GM06990 (cell line): ENCODE results near the gene MS4A10.
A peak's percentile ranks its signal among the peaks of the same experiment; 100 is the strongest.

Source experiments
- DNase-seq: peaks from one replicate; pipeline ENCODE4 v3.0.0-alpha.2; 2011; ENCODE audit not compliant: insufficient read length; ENCODE audit errors: extremely low read depth
- H3K27me3 ChIP-seq: replicated peaks from 2 replicates; pipeline ENCODE4 v1.6.0; 2011; ENCODE audit warnings: low read length; ENCODE audit not compliant: control insufficient read depth, insufficient read depth
- H3K36me3 ChIP-seq: 2 replicates; pipeline ENCODE4 v1.5.1; 2011; ENCODE audit warnings: low read length; ENCODE audit not compliant: control insufficient read depth, insufficient read depth
- H3K4me3 ChIP-seq: replicated peaks from 2 replicates; pipeline ENCODE4 v1.5.1; 2011; ENCODE audit warnings: low read depth, mild to moderate bottlenecking, control low read depth, low read length
- TF ChIP-seq, protein P1 (sequence below): IDR thresholded peaks from 2 replicates; pipeline ENCODE4 v1.5.1; 2011; ENCODE audit warnings: low read length, control low read depth, mild to moderate bottlenecking, inconsistent platforms; ENCODE audit not compliant: insufficient read depth, poor library complexity, severe bottlenecking

MS4A10 gene

DNA sequence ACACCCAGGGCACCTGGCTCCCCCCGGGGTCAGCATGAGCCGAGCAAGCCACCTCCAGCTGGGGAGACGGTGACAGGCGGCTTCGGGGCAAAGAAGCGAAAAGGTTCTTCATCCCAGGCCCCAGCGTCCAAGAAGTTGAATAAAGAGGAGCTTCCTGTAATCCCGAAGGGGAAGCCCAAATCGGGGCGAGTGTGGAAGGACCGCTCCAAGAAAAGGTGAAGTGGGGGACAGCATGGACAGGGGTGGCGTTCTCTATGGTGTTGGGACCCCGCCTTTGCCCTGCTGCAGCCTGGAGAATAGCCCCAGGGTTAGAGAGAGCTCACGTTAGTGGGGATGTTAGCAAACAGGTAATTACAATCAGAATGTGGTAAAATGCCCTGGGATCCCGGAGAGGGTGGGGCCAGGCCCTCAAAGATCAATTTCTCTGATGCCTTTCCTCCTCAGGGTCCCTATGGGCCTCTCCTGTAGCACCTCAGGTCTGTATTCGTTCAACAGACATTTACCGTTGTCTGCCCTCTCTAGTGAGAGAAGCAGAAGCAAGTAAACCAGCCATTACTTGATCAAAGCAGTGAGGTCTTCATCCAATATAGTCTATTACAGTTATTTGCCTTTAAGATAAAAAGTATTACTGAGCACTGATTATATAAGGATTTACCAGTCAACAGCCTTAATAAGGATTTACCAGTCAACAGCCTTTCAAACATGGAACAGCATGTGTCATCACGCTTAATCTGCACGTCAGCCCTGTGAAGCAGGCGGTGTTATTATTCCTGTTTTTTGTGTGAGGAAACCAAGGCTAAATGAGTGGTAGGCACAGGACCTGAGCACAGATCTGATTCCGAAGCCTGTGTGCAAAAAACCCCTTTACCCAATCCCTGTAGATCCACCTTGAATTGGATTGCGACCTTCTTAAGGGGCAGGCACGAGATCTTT is 57.8 kb downstream of the MS4A10 start:
- DNase-seq = no peak
- H3K27me3 ChIP-seq = no peaks in the 10 kb centered on the region
- H3K36me3 ChIP-seq = peaks cover 7% of the 10 kb centered on the region
- peak overlapping the region; percentile 73 for H3K4me3 ChIP-seq
- TF ChIP-seq, protein P1, sequence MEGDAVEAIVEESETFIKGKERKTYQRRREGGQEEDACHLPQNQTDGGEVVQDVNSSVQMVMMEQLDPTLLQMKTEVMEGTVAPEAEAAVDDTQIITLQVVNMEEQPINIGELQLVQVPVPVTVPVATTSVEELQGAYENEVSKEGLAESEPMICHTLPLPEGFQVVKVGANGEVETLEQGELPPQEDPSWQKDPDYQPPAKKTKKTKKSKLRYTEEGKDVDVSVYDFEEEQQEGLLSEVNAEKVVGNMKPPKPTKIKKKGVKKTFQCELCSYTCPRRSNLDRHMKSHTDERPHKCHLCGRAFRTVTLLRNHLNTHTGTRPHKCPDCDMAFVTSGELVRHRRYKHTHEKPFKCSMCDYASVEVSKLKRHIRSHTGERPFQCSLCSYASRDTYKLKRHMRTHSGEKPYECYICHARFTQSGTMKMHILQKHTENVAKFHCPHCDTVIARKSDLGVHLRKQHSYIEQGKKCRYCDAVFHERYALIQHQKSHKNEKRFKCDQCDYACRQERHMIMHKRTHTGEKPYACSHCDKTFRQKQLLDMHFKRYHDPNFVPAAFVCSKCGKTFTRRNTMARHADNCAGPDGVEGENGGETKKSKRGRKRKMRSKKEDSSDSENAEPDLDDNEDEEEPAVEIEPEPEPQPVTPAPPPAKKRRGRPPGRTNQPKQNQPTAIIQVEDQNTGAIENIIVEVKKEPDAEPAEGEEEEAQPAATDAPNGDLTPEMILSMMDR = no peak

DNA sequence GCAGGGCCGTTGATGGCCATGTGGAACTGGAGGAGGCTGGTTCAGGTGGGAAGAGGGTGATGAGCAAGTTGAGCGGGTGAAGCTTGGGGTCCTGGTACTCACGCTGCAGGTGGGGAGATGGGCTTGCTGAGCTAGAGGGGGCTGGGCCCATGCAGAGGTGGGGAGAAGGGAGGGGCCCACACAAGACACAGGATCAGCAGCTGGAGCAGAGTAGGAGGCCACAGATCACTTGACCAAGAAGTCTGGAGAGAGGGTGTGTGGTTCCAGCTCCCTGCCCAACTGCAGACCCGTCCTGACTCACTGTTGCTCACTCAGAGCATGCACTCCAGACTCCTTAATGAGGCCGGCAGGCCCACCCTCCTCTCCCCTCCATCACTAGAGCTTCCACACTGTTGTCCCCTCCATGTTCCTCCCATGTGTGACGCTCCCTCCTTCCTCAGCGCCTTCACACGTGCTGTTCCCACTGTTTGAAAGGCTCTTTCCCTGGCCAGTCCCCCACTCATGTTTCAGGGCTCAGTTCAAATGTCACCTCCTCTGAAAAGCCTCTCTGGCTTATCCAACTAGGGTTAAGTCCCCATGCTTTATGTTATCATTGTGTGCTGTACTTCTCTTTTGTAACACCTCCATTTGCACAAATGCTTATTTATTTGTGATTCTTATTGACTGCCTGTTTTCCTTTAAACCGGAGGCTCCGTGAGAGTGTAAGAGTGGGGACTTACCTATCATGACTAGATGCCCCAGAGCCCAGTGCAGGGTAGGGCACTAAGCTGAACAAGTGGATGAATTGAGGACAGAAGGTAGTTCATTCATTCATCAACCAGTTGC is 59.1 kb downstream of the MS4A10 start:
- TF ChIP-seq, protein P1 = no peak
- H3K27me3 ChIP-seq = no peaks in the 10 kb centered on the region
- peak overlapping the region; percentile 73 for H3K4me3 ChIP-seq
- H3K36me3 ChIP-seq = peaks cover 10% of the 10 kb centered on the region
- DNase-seq = no peak

DNA sequence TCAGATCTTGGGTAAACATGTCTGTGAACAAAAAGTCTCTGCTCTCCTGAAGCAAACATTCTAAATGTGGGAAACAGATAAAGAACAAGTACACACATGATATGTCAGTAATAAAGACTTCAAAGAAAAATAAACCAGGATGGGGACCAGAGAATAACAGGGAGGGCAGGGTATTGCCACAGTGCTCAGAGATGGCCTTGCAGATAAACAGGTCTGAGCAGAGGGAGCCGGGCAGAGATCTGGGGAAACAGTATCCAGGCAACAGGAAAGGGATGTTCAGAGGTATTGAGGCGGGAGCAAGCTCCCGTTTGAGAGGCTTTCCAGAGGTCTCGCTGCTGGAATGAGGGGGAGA is 59.7 kb downstream of the MS4A10 start:
- TF ChIP-seq, protein P1 = no peak
- H3K36me3 ChIP-seq = peaks cover 15% of the 10 kb centered on the region
- peak overlapping the region; percentile 73 for H3K4me3 ChIP-seq
- DNase-seq = no peak
- H3K27me3 ChIP-seq = no peaks in the 10 kb centered on the region

DNA sequence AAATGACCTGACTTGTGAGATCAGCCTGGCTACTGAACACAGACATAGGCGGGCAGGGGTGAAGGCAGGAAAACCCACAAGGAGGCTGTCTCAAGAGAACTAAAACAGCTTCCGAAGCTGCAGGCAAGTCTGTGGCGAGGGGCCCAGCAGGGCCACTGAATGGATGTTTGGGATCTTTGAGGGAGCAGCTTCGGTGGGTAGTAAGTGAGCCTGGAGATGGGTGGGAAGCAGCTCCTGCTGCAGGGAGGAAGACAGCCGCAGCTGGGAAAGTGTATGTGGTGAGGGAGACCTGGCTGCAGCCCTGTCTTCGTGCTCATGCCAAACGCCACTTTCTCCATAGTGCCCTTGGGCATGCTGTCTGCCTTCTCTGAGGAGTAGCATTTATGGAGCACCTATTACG is 60.2 kb downstream of the MS4A10 start:
- no peak overlapping the region for H3K4me3 ChIP-seq
- H3K36me3 ChIP-seq = peaks cover 19% of the 10 kb centered on the region
- TF ChIP-seq, protein P1 = no peak
- no peak for DNase-seq
- H3K27me3 ChIP-seq = no peaks in the 10 kb centered on the region

DNA sequence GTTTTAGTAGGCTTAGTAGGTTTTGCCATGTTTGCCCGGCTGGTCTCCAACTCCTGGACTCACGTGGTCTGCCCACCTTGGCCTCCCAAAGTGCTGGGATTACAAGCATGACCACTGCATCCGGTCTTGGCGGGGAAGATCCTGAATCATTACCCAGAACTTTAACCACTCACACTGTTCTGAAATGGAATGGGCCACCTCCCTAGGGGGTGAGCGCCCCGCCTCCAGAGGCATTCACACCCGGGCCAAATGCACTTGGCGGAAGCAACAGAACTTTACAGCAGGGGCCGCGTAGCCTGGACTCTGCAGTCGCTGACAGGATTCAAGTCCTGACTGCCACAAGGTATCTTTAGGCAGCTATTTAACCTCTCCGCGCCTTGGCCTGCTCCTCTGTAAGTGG is 62.1 kb downstream of the MS4A10 start:
- Histone ChIP-seq H3K4me3 (no peak overlapping the region), H3K36me3 (peaks cover 25% of the 10 kb centered on the region), H3K27me3 (no peaks in the 10 kb centered on the region)
- no peak for DNase-seq
- TF ChIP-seq, protein P1 = no peak
